ENCODE data around the gene PALMD.

The PALMD gene

DNA sequence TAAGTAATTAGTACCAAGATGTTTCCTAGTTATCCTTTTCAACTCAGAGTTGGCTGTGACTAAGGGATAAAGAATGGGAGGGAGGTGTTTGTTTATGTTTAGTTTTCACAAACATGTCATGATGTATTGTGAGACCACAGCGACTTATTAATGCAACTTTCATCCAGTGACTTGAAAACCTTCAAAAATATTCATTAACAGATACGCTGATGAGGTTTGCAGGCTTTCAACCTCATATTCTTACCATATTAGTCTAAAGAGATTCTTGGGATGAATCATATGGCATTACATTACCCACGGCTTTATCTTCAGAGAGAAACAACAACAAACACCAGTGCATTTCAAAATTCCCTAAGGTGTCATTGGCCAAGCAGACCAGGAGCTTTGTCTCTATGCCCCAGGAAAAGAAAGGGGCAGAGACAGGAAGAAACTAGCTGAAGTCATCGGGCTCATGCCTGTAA lies 36.4 kb downstream of the PALMD start:
- TF ChIP-seq, protein P1, sequence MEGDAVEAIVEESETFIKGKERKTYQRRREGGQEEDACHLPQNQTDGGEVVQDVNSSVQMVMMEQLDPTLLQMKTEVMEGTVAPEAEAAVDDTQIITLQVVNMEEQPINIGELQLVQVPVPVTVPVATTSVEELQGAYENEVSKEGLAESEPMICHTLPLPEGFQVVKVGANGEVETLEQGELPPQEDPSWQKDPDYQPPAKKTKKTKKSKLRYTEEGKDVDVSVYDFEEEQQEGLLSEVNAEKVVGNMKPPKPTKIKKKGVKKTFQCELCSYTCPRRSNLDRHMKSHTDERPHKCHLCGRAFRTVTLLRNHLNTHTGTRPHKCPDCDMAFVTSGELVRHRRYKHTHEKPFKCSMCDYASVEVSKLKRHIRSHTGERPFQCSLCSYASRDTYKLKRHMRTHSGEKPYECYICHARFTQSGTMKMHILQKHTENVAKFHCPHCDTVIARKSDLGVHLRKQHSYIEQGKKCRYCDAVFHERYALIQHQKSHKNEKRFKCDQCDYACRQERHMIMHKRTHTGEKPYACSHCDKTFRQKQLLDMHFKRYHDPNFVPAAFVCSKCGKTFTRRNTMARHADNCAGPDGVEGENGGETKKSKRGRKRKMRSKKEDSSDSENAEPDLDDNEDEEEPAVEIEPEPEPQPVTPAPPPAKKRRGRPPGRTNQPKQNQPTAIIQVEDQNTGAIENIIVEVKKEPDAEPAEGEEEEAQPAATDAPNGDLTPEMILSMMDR (conservative IDR thresholded peaks at IDR 0.05; ENCODE audit: low read depth, low read length) = no peak
- no peak overlapping the region for H3K4me3 ChIP-seq (ENCODE audit: low read depth, low read length)
- DNase-seq (ENCODE audit: low read depth) = peak; percentile 83

GRCh38 chr1:99685516-99686180 lies 39.7 kb downstream of the PALMD start:
- DNase-seq (ENCODE audit: low read depth) = peak; percentile 89
- no peak overlapping the region for H3K4me3 ChIP-seq (ENCODE audit: low read depth, low read length)
- TF ChIP-seq, protein P1 (conservative IDR thresholded peaks at IDR 0.05; ENCODE audit: low read depth, low read length) = peak; percentile 62

GRCh38 chr1:99691175-99691574 lies 45.3 kb downstream of the PALMD start:
- H3K4me3 ChIP-seq (ENCODE audit: low read depth, low read length) = no peak overlapping the region
- TF ChIP-seq, protein P1 (conservative IDR thresholded peaks at IDR 0.05; ENCODE audit: low read depth, low read length) = no peak
- no peak for DNase-seq (ENCODE audit: low read depth)

DNA sequence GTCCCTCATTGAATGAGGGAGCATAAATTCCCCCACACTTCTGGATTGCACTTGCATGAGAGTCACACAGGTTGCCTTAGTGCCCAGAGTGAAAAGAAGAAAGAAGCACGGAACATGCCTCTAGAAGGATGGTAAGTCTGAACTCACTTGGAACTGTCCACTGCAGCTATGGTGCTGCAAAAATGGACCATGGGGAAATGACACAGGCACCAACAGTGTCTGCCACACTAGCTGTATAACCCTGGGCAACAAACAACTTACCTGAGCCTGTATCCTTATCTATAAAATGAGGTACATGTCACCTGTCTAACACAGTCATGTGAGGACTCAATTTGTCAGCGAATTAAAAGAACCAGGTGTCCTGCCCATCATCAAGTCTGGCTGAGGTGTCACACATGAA lies 50.7 kb downstream of the PALMD start:
- H3K4me3 ChIP-seq (ENCODE audit: low read depth, low read length) = no peak overlapping the region
- TF ChIP-seq, protein P1 (conservative IDR thresholded peaks at IDR 0.05; ENCODE audit: low read depth, low read length) = no peak
- no peak for DNase-seq (ENCODE audit: low read depth)

DNA sequence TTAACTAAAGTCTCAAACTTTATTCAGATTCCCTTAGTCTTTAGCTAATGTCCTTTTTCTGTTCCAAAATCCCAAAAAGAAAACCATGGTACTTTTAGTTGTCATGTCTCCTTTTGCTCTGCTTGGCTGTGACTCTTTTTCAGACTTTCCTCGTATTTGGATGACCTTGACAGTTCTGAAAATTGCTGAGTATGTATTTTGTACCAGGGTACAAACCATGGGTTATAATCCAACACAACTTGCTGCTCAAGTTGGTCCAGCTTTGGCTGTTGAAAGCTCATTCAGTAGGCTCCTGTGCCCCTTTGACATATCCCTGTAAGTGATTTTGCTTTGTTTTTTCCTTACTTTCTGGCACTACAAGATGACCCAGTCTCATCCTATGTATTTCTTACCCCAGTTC lies 51.7 kb downstream of the PALMD start:
- TF ChIP-seq, protein P1 (conservative IDR thresholded peaks at IDR 0.05; ENCODE audit: low read depth, low read length) = no peak
- DNase-seq (ENCODE audit: low read depth) = no peak
- H3K4me3 ChIP-seq (ENCODE audit: low read depth, low read length) = no peak overlapping the region

GRCh38 chr1:99700020-99700419 lies 54.1 kb downstream of the PALMD start:
- TF ChIP-seq, protein P1 (conservative IDR thresholded peaks at IDR 0.05; ENCODE audit: low read depth, low read length) = no peak
- no peak for DNase-seq (ENCODE audit: low read depth)
- no peak overlapping the region for H3K4me3 ChIP-seq (ENCODE audit: low read depth, low read length)

- H3K4me3 ChIP-seq (ENCODE audit: low read depth, low read length) = no peak overlapping the region
- TF ChIP-seq, protein P1 (conservative IDR thresholded peaks at IDR 0.05; ENCODE audit: low read depth, low read length) = no peak
- no peak for DNase-seq (ENCODE audit: low read depth)
These were observed 56.3 kb downstream of the PALMD start for GRCh38 chr1:99702221-99702620.

Data from choroid plexus epithelial cell (primary cell).